Endothelial cell of umbilical vein (primary cell): ENCODE results near the gene SPDEF. TPM values are rescaled to one million over a fixed set of nuclear protein-coding genes. Genes with fewer than 3 reads are reported as not detected.

Source experiments
- BruUV-seq: library from RNA; stranded (reverse); fragments of 400-500 nt; replicated peaks from 2 replicates; lab custom pipeline; 2021; lab: Mats Ljungman, UMichigan
- CTCF ChIA-PET: fragments of 300-600, 350-600 bp; sonication (Branson Sonifier 250); formaldehyde crosslinking; loops from one replicate; lab custom pipeline; 2021; ENCODE audit warnings: antibody characterized with exemption, inconsistent platforms; lab: Charles Lee
- POLR2A ChIA-PET: fragments of 300-600, 350-600 bp; sonication (Branson Sonifier 250); formaldehyde crosslinking; loops from one replicate; lab custom pipeline; 2021; ENCODE audit warnings: antibody characterized with exemption, inconsistent platforms; lab: Charles Lee
- DNase-seq: peaks from one replicate; pipeline ENCODE4 v3.0.0-alpha.2; 2011; ENCODE audit warnings: low read depth, low spot score
- FAIRE-seq: peaks from 2 replicates; lab custom pipeline; 2011; peaks lifted over from hg19 to GRCh38; lab: Jason Lieb, UNC
- H2AFZ ChIP-seq: 2 replicates; pipeline ENCODE4 v1.6.0; 2012; ENCODE audit warnings: low read depth, low read length, control low read depth, inconsistent platforms
- H3K27ac ChIP-seq: 2 replicates; pipeline ENCODE4 v1.5.1; 2011; ENCODE audit warnings: low read depth, mild to moderate bottlenecking, control low read depth, low read length, moderate library complexity; ENCODE audit not compliant: insufficient read depth
- H3K27me3 ChIP-seq, 2 experiments: 2 replicates each; pipeline versions ENCODE4 v1.6.0 to v1.6.1; 2011; ENCODE audit warnings: low read length in 2 of 2, mixed read lengths in 1 of 2; ENCODE audit not compliant: control insufficient read depth in 2 of 2, insufficient read depth in 2 of 2
- H3K36me3 ChIP-seq, 2 experiments: 2 replicates in 1 of 2; 3 replicates in 1 of 2; pipeline ENCODE4 v1.5.1; 2011; ENCODE audit warnings: low read length in 2 of 2, mild to moderate bottlenecking in 1 of 2, moderate library complexity in 1 of 2; ENCODE audit not compliant: control insufficient read depth in 2 of 2, insufficient read depth in 2 of 2; ENCODE audit errors: extremely low read depth in 1 of 2
- H3K4me1 ChIP-seq: 3 replicates; pipeline ENCODE4 v1.5.1; 2011; ENCODE audit warnings: mild to moderate bottlenecking, low read length; ENCODE audit not compliant: control insufficient read depth, insufficient read depth; ENCODE audit errors: extremely low read depth
- H3K4me2 ChIP-seq: 2 replicates; pipeline ENCODE4 v1.6.1; 2011; ENCODE audit warnings: low read length, control low read depth, mixed read lengths; ENCODE audit not compliant: insufficient read depth
- H3K4me3 ChIP-seq, 3 experiments: fragments of 200-600 bp in 1 of 3; sonication (generic), shearing (Covaris generic) in 1 of 3; replicated peaks in 1 of 3; 2 replicates each; pipeline ENCODE4 v1.5.1; 2011 to 2016; ENCODE audit warnings: control low read depth in 3 of 3, low read length in 3 of 3, mild to moderate bottlenecking in 2 of 3, inconsistent platforms in 1 of 3, low read depth in 1 of 3, moderate library complexity in 1 of 3; ENCODE audit not compliant: insufficient read depth in 1 of 3
- H3K79me2 ChIP-seq: 2 replicates; pipeline ENCODE4 v1.6.0; 2012; ENCODE audit warnings: low read length, inconsistent platforms; ENCODE audit not compliant: control insufficient read depth, insufficient read depth
- H3K9ac ChIP-seq: replicated peaks from 2 replicates; pipeline ENCODE3; 2011; ENCODE audit warnings: low read length, control low read depth; ENCODE audit not compliant: insufficient read depth; ENCODE audit errors: extremely low read depth
- H3K9me1 ChIP-seq: replicated peaks from 3 replicates; pipeline ENCODE4 v1.6.0; 2011; ENCODE audit warnings: mild to moderate bottlenecking, low read length; ENCODE audit not compliant: control insufficient read depth, insufficient read depth; ENCODE audit errors: extremely low read depth
- H3K9me3 ChIP-seq: replicated peaks from 2 replicates; pipeline ENCODE4 v1.5.1; 2012; ENCODE audit warnings: low read length, inconsistent platforms; ENCODE audit not compliant: control insufficient read depth, insufficient read depth
- H4K20me1 ChIP-seq: replicated peaks from 2 replicates; pipeline ENCODE3; 2011; ENCODE audit warnings: mild to moderate bottlenecking, low read length; ENCODE audit not compliant: control insufficient read depth, insufficient read depth; ENCODE audit errors: extremely low read depth
- EZH2 ChIP-seq: IDR thresholded peaks from 2 replicates; pipeline ENCODE4 v1.6.1; 2012; ENCODE audit warnings: borderline replicate concordance, low read depth, mild to moderate bottlenecking, moderate library complexity, low read length, inconsistent platforms; ENCODE audit not compliant: severe bottlenecking
- FOS ChIP-seq: IDR thresholded peaks from 2 replicates; pipeline ENCODE4 v1.6.1; 2011; ENCODE audit warnings: mild to moderate bottlenecking, low read length, moderate library complexity, borderline replicate concordance; ENCODE audit not compliant: insufficient read depth
- GATA2 ChIP-seq: IDR thresholded peaks from 2 replicates; pipeline ENCODE4 v1.7.0; 2011; ENCODE audit warnings: low read depth, mild to moderate bottlenecking, moderate library complexity, mixed read lengths, low read length; ENCODE audit not compliant: insufficient read length, insufficient read depth
- JUN ChIP-seq: IDR thresholded peaks from 2 replicates; pipeline ENCODE4 v1.6.1; 2011; ENCODE audit warnings: borderline replicate concordance, low read depth; ENCODE audit not compliant: insufficient read length, insufficient read depth
- MYC ChIP-seq: IDR thresholded peaks from one replicate; pipeline ENCODE4 v1.6.1; 2011; ENCODE audit warnings: mild to moderate bottlenecking, low read depth, low read length
- POLR2A ChIP-seq: IDR thresholded peaks from 2 replicates; pipeline ENCODE4 v1.6.1; 2012; ENCODE audit warnings: low read depth, mild to moderate bottlenecking, control low read depth, low read length
- POLR2AphosphoS5 ChIP-seq: IDR thresholded peaks from 2 replicates; pipeline ENCODE4 v1.6.1; 2012; ENCODE audit warnings: low read depth, mild to moderate bottlenecking, control low read depth, low read length, moderate library complexity; ENCODE audit not compliant: insufficient read depth
- dilution Hi-C: fragments of 300-500 bp; cut with MboI; formaldehyde crosslinking; loops from one replicate; pipeline ENCODE4 v1.15.0; 2019; ENCODE audit warnings: low sequenced_read_pairs; ENCODE audit not compliant: extremely low pct_ligation_motif_present
- intact Hi-C: fragments of 100-400 bp; cut with micrococcal nuclease; formaldehyde crosslinking; loops from one replicate; pipeline ENCODE4 v1.10.0; 2022
- polyA plus RNA-seq, 4 experiments: library from polyadenylated mRNA; depleted of rRNA in 3 of 4; stranded (reverse) in 3 of 4; unstranded in 1 of 4; fragments of >200 nt; gene quantifications; 2 replicates each; pipeline versions ENCODE4 v1.2.1 to v1.2.3, GENCODE V29; 2011 to 2012; ENCODE audit warnings: missing spikeins in 1 of 4
- total RNA-seq: library from RNA; stranded (reverse); gene quantifications from 2 replicates; pipeline ENCODE4 v1.2.3, GENCODE V29; 2021
- TF ChIP-seq, protein P1 (sequence below): IDR thresholded peaks from 2 replicates; pipeline ENCODE4 v1.6.1; 2011; ENCODE audit not compliant: insufficient read depth, insufficient read length
- TF ChIP-seq, protein P2 (sequence below), 2 donors: IDR thresholded peaks; 1 replicate in 1 of 2; 2 replicates in 1 of 2; pipeline ENCODE4 v1.5.1; 2011; ENCODE audit warnings: low read length in 2 of 2, mild to moderate bottlenecking in 2 of 2, moderate library complexity in 2 of 2, control low read depth in 1 of 2, inconsistent platforms in 1 of 2, low read depth in 1 of 2; ENCODE audit not compliant: insufficient read depth in 1 of 2; ENCODE audit errors: extremely low read depth in 1 of 2

Gene SPDEF
- total and polyA plus RNA-seq, 2 donors (not counting 3 experiments of a cell fraction or from before 2014, with no cell fraction given) = not detected

DNA sequence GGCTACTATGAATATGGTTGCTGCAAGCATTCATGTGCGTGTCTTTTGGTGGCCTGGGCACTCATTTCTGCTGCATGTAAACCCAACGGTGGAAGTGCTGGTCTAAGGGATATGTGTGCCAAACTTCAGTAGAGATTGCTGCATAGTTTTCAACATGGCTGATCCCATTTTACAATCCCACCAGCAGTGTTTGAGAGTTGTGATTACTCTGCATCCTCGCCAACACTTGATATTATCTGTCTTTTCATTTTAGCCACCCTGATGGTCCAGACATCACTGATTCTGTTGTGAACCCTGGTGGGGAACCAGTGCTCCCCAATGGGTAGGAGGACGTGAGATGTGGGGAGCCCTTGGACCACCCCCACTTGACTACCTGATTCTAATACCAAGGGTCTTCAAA is 62.8 kb downstream of the SPDEF start:
- POLR2A ChIA-PET = interaction anchor here (0.6 kb wide), 1 partner anchor 211 kb away, joined by 6 read pairs; no protein-coding TSS in a partner anchor
- dilution Hi-C loops = no loop called here

DNA sequence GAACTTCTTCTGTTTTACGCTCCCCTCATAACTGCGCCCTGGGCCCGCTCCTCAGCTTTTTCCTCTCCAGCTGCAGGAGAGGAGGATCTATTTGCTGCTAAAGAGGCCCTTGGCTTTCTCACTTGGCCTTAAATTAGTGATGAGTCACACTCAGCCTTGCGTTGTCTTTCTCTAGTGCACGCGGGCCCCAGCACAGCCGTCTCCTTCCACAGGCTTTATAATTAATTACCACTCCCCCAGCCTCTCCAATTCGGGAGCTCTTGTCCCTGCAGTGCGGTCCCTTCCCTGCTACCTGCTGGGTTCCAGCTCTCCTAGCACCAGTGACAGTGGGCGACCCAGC is 65.1 kb downstream of the SPDEF start:
- Histone ChIP-seq H3K9ac (no peak overlapping the region), H2AFZ (no peak overlapping the region), H3K9me3 (no peaks in the 10 kb centered on the region), H3K4me3 (no peak overlapping the region), H3K4me1 (no peaks in the 10 kb centered on the region), H3K9me1 (no peaks in the 10 kb centered on the region), H4K20me1 (no peaks in the 10 kb centered on the region), H3K27ac (no peak overlapping the region), H3K4me2 (no peak overlapping the region), H3K36me3 (no peaks in the 10 kb centered on the region), H3K79me2 (no peaks in the 10 kb centered on the region), H3K27me3 (peaks cover 0 to 7% of the 10 kb centered on the region in 2 experiments)
- BruUV-seq = no TSS peak
- no peak for DNase-seq
- dilution Hi-C loops = no loop called here
- CTCF ChIA-PET = no interaction called here
- intact Hi-C loops = no loop called here
- POLR2A ChIA-PET = no interaction called here
- FAIRE-seq = no peak
- TF ChIP-seq POLR2A (no peak), FOS (no peak), MYC (no peak), POLR2AphosphoS5 (no peak), JUN (no peak), EZH2 (no peak), GATA2 (no peak)
- TF ChIP-seq, protein P1, sequence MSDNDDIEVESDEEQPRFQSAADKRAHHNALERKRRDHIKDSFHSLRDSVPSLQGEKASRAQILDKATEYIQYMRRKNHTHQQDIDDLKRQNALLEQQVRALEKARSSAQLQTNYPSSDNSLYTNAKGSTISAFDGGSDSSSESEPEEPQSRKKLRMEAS = no peak
- TF ChIP-seq, protein P2, sequence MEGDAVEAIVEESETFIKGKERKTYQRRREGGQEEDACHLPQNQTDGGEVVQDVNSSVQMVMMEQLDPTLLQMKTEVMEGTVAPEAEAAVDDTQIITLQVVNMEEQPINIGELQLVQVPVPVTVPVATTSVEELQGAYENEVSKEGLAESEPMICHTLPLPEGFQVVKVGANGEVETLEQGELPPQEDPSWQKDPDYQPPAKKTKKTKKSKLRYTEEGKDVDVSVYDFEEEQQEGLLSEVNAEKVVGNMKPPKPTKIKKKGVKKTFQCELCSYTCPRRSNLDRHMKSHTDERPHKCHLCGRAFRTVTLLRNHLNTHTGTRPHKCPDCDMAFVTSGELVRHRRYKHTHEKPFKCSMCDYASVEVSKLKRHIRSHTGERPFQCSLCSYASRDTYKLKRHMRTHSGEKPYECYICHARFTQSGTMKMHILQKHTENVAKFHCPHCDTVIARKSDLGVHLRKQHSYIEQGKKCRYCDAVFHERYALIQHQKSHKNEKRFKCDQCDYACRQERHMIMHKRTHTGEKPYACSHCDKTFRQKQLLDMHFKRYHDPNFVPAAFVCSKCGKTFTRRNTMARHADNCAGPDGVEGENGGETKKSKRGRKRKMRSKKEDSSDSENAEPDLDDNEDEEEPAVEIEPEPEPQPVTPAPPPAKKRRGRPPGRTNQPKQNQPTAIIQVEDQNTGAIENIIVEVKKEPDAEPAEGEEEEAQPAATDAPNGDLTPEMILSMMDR (IDR thresholded peaks at IDR 0.05; ENCODE audit: extremely low read depth in 1 of 2, insufficient read depth in 1 of 2, low read depth in 1 of 2, low read length in 2 of 2) = no peak

More for the DNA sequence above, 62.8 kb downstream of the SPDEF start:
- intact Hi-C loops = no loop called here
- Histone ChIP-seq H3K27me3 (peaks cover 0 to 7% of the 10 kb centered on the region in 2 experiments), H3K36me3 (no peaks in the 10 kb centered on the region), H3K4me2 (no peak overlapping the region), H3K27ac (no peak overlapping the region), H3K9me3 (no peaks in the 10 kb centered on the region), H3K4me3 (no peak overlapping the region), H4K20me1 (no peaks in the 10 kb centered on the region), H3K79me2 (no peaks in the 10 kb centered on the region), H2AFZ (no peak overlapping the region), H3K9me1 (no peaks in the 10 kb centered on the region), H3K9ac (no peak overlapping the region), H3K4me1 (no peaks in the 10 kb centered on the region)
- CTCF ChIA-PET = interaction anchor here (1.1 to 1.9 kb wide), 3 partner anchors 9 to 330 kb away, joined by 3 to 5 read pairs (median 4); no protein-coding TSS in a partner anchor
- FAIRE-seq (no peak), DNase-seq (no peak)
- no TSS peak for BruUV-seq
- TF ChIP-seq MYC (no peak), EZH2 (no peak), POLR2AphosphoS5 (no peak), GATA2 (no peak), POLR2A (no peak)
- TF ChIP-seq, protein P1 = no peak
